Mucosa of descending colon (tissue), 3 donors: ENCODE data around the gene ANKS1B. TPM values are rescaled to one million over a fixed set of nuclear protein-coding genes. Genes with fewer than 3 reads are reported as not detected.

ENCODE experiments used
- ATAC-seq: fragments of 200-7000 bp; cut with Tn5 transposase; one replicate; pipeline ENCODE4 v1.9.1; 2020; ENCODE audit warnings: mild to moderate bottlenecking, moderate library complexity
- DNase-seq, 3 donors: peaks; one replicate each; pipeline ENCODE4 v3.0.0-alpha.2; 2020
- H3K36me3 ChIP-seq: fragments of 200-600 bp; one replicate; pipeline ENCODE4 v1.8.0; 2021; ENCODE audit warnings: low read depth, mild to moderate bottlenecking
- H3K4me1 ChIP-seq: fragments of 200-600 bp; one replicate; pipeline ENCODE4 v1.8.0; 2021; ENCODE audit warnings: low read depth, mild to moderate bottlenecking
- H3K4me3 ChIP-seq: fragments of 200-600 bp; one replicate; pipeline ENCODE4 v1.8.0; 2021; ENCODE audit warnings: mild to moderate bottlenecking
- H3K9me3 ChIP-seq: fragments of 200-600 bp; one replicate; pipeline ENCODE4 v1.8.0; 2021; ENCODE audit warnings: mild to moderate bottlenecking
- CTCF ChIP-seq: fragments of 200-600 bp; IDR thresholded peaks from one replicate; pipeline ENCODE4 v1.8.0; 2022; ENCODE audit warnings: antibody characterized with exemption, mild to moderate bottlenecking
- intact Hi-C, 2 donors: fragments of 100-400 bp; cut with DNase I in 1 of 2; cut with micrococcal nuclease in 1 of 2; formaldehyde crosslinking; loops; one replicate each; pipeline versions ENCODE4 v1.11.0 to v1.11.1; 2022; cut with DNase I, micrococcal nuclease
- total RNA-seq, 3 donors: library from RNA; stranded (reverse); fragmentation: NEBNext Ultra II Directional in 2 of 3; extraction: Animal tissue kit (Norgen Biotek cat#: 25700) in 2 of 3; gene quantifications; one replicate each; pipeline versions ENCODE4 v1.2.1 to v1.2.4, GENCODE V29; 2021 to 2023
- donor health status: DM: no; HTN: no; CAD: no; lungs with moderate emphysema.
- donor health status: DM: no; HTN: no; CAD: no.
- donor health status: DM: no; HTN: yes; CAD: no.

The ANKS1B gene
- total RNA-seq, 3 donors from 2014 or later = 1.1 to 22.2 (median 2.3) TPM

DNA sequence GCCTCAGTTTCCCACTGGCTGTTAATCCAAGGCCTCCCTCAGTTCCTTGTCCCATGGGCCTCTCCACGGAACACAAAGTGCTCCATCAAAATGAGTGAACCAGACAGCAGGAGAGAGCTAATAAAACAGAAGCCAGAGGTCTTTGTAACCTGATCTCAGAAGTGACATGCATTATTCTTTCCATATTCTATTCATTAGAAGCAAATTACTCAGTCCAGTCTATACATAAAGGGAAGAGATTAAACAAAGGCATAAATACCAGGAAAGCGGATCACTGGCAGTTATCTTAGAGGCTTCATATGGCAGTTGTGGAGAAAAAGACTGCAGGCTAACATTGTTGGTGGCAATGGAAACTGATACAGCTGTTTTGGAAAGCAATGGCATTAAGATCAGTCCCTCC lies 507.8 kb downstream of the ANKS1B start:
- ATAC-seq = no peak
- H3K9me3 ChIP-seq = peaks cover 33% of the 10 kb centered on the region
- no peak for TF ChIP-seq CTCF

DNA sequence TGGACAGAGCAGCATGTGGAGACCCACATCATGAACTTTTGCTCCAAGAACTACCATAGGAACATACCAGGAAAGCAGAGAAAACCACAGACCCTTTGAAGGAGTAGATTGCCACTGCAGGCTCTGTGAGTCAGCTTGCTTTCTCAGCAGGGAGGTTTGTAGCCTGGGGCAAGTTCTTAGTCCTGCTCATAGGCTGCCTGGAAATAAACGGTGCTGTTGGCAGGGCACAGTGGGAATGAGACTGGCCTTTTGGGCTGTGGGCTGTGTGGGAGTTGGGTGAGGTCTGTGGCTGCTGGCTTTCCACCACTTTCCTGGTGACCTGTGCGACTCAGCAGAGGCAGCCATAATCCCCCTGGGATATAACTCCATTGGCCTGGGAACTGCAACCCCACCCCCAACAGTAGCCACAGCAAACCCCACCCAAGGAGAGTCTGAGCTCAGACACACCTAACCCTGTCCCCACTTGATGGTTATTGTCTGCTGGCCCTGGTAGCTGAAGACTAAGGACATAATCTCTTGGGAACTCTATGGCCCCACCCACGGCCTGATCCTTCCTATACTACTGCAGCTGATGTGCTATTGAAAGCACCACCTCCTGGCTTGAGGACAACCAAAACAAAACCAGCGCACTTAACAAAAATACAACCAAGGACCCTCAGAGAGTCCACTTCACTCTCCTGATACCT lies 529.2 kb downstream of the ANKS1B start:
- H3K36me3 ChIP-seq = no peaks in the 10 kb centered on the region
- no peaks in the 10 kb centered on the region for H3K4me1 ChIP-seq
- no peak overlapping the region for H3K4me3 ChIP-seq
- no peak for TF ChIP-seq CTCF
- no peak for ATAC-seq
- DNase-seq = no peak
- H3K9me3 ChIP-seq = peaks cover 55% of the 10 kb centered on the region
- intact Hi-C loops = no loop called here

More for the DNA sequence above, 507.8 kb downstream of the ANKS1B start:
- intact Hi-C loops = no loop called here
- no peak for DNase-seq
- Histone ChIP-seq H3K4me3 (no peak overlapping the region), H3K36me3 (no peaks in the 10 kb centered on the region), H3K4me1 (no peaks in the 10 kb centered on the region)

DNA sequence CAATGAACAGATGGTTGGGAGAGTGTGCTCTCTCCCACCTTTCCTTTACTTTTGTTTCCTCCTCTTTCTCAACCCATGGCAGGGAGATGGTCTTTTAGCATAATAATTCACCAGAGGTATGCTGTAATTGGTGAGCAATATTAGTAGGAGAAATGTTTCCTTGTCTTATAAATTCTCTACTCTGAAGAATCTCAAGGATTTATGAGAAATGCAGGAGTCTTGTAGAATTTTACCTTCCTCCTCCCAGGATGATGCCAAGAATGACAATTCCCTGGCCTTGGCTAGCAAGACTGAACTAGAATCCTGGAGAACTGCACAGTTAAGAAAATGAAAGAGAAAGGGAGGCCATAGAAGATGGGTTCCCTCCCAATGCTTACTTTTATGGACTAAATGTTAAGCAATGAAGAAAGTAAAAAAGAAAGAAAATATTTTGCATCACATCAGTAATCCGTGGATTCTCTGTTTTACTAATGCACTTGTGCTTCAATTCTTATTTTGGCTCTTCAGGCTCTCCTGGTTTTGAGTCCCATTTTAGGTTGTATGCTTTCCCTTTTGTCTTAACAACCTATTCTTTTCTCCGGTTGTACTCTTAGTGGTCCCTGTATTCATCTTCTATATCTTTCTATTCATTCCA lies 530.1 kb downstream of the ANKS1B start:
- peaks cover 48% of the 10 kb centered on the region for H3K9me3 ChIP-seq
- no peak for ATAC-seq
- intact Hi-C loops = no loop called here
- TF ChIP-seq CTCF = no peak
- DNase-seq = no peak
- no peak overlapping the region for H3K4me3 ChIP-seq
- H3K4me1 ChIP-seq = no peaks in the 10 kb centered on the region
- no peaks in the 10 kb centered on the region for H3K36me3 ChIP-seq

DNA sequence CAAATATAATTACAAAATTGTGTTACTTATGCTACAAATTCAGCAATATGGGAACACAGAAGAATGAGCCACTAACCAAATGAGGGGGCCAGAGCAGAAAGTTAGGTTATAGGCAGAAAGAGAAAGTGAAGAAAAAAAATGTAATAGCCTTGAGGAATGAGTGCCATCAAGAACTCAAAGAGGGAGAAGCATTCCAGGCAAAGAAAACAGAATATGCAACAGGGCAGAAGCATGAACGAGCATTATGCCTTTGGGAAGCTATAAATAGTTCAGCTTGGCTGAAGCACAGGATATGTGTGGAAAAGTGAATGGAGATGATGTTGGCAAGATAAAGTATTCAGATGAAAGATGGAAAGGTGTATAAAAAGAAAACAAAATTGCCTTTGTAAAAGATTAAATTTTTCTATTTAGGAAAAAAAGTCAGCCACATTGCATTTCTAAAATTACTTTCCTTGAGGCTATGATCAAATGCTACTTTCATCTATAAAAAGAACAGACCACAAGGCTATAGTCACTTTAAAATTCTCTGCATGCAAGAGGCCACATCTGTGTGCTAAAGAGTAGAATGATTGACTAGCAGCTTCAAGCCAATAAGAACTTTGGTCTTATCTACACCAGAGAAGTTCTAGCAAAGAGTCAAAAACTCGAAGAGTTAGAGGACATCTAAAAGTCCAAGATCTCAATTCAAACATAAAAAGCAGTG lies 530.7 kb downstream of the ANKS1B start:
- ATAC-seq (no peak), DNase-seq (no peak)
- TF ChIP-seq CTCF = no peak
- Histone ChIP-seq H3K9me3 (peaks cover 41% of the 10 kb centered on the region), H3K4me1 (no peaks in the 10 kb centered on the region), H3K4me3 (no peak overlapping the region), H3K36me3 (no peaks in the 10 kb centered on the region)
- intact Hi-C loops = no loop called here

- ATAC-seq (no peak), DNase-seq (no peak)
- no peak for TF ChIP-seq CTCF
- H3K4me1 ChIP-seq = no peaks in the 10 kb centered on the region
- H3K4me3 ChIP-seq = no peak overlapping the region
- H3K36me3 ChIP-seq = no peaks in the 10 kb centered on the region
- H3K9me3 ChIP-seq = peaks cover 25% of the 10 kb centered on the region
- intact Hi-C loops = no loop called here
Observed at GRCh38 chr12:99450036-99450630, 534.6 kb downstream of the ANKS1B start.
